Tibial artery (tissue), 4 donors: ENCODE measurements around the gene ARMC12.

Experiments used
- DNase-seq, 2 donors: peaks; one replicate each; pipeline ENCODE4 v3.0.0-alpha.2; 2019
- H3K27ac ChIP-seq, 2 donors: fragments of 200-600 bp; sonication (generic) in 1 of 2; 1 replicate in 1 of 2; 2 replicates in 1 of 2; pipeline ENCODE4 v1.5.1; 2018 to 2019; ENCODE audit warnings: mild to moderate bottlenecking in 1 of 2
- H3K27me3 ChIP-seq, 2 donors: fragments of 200-600 bp; sonication (generic) in 1 of 2; one replicate each; pipeline versions ENCODE4 v1.5.1 to v1.6.0; 2016 to 2019
- H3K36me3 ChIP-seq, 3 donors: fragments of 200-600 bp; sonication (generic) in 2 of 3; one replicate each; pipeline ENCODE4 v1.5.1; 2016 to 2019; ENCODE audit warnings: mild to moderate bottlenecking in 2 of 3
- H3K4me1 ChIP-seq, 4 donors: fragments of 200-600 bp; sonication (generic) in 2 of 4; 1 replicate in 3 of 4; 2 replicates in 1 of 4; pipeline ENCODE4 v1.5.1; 2016 to 2019
- H3K4me3 ChIP-seq, 2 donors: fragments of 200-600 bp; sonication (generic) in 1 of 2; 1 replicate in 1 of 2; 2 replicates in 1 of 2; pipeline ENCODE4 v1.5.1; 2018 to 2019; ENCODE audit warnings: mild to moderate bottlenecking in 2 of 2
- H3K9me3 ChIP-seq, 3 donors: fragments of 200-600 bp; sonication (generic) in 1 of 3; one replicate each; pipeline ENCODE4 v1.5.1; 2016 to 2019
- intact Hi-C: fragments of 100-400 bp; cut with DNase I; formaldehyde crosslinking; loops from one replicate; pipeline ENCODE4 v1.15.0; 2023; ENCODE audit warnings: low total_unique reads
- TF ChIP-seq, protein P1 (sequence below), 2 experiments: fragments of 200-600 bp in 1 of 2; fragments of 450-650 bp in 1 of 2; IDR thresholded peaks; one replicate each; pipeline ENCODE4 v1.5.1; 2017 to 2019; ENCODE audit warnings: antibody characterized with exemption in 2 of 2, mild to moderate bottlenecking in 1 of 2, moderate library complexity in 1 of 2

ARMC12 gene

DNA sequence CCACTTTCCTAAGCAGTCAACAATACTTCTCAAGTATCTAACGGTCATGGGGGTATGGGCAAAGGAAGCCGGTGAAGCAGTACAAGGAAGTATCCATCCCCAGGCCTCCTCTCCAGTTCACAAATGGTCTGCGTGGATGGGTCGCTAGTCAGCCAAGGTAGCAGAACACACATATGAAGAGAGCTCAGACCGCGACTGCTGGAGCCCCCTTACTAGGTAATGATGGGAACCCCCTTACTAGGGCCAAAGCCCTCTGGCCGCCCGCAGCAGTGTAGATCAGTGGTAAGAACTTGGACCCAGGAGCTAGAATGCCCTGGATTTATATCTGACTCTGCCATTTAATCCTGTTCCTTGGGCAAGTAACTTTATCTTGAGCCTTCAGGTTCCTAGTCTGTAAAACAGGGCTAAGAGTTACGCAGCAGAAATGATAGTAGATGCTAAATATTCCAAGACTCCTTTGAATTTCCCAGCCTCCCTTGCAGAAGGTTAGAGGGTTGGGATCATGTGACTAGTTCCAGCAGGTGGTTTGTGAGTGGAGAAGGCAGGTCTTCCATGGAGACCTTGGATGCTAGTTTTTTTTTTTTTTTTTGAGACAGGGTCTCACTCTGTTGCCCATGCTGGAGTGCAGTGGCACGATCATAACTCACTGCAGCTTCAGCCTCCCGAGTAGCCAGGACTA, 37.4 kb downstream of the ARMC12 start:
- TF ChIP-seq, protein P1, sequence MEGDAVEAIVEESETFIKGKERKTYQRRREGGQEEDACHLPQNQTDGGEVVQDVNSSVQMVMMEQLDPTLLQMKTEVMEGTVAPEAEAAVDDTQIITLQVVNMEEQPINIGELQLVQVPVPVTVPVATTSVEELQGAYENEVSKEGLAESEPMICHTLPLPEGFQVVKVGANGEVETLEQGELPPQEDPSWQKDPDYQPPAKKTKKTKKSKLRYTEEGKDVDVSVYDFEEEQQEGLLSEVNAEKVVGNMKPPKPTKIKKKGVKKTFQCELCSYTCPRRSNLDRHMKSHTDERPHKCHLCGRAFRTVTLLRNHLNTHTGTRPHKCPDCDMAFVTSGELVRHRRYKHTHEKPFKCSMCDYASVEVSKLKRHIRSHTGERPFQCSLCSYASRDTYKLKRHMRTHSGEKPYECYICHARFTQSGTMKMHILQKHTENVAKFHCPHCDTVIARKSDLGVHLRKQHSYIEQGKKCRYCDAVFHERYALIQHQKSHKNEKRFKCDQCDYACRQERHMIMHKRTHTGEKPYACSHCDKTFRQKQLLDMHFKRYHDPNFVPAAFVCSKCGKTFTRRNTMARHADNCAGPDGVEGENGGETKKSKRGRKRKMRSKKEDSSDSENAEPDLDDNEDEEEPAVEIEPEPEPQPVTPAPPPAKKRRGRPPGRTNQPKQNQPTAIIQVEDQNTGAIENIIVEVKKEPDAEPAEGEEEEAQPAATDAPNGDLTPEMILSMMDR (IDR thresholded peaks at IDR 0.05), result no peak
- Histone ChIP-seq H3K9me3 (no peaks in the 10 kb centered on the region), H3K36me3 (no peaks in the 10 kb centered on the region), H3K27ac (no peak overlapping the region), H3K27me3 (peaks cover 0 to 58% of the 10 kb centered on the region in 2 donors), H3K4me3 (no peak overlapping the region), H3K4me1 (peaks cover 0 to 10% (median 7%) of the 10 kb centered on the region in 4 donors)
- intact Hi-C loops, result no loop called here
- DNase-seq, result no peak

DNA sequence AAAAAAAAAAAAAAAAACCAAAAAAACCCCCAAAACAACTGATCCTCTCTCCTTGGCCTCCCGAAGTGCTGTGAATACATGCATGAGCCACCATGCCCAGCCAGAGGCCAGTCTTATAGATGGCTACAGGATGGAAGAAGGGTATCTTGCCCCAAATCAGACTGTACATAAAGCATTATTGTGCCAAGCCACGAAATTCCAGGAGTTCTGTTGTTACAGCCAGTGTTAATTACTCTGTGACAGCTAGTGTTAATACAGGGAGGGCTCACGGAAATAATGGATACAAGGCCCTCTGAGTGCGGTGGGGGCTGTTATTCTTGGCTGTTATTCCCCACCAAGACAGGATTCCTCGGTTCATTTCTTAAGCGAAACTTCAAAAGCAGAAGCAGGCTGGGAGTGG, 38.2 kb downstream of the ARMC12 start:
- H3K9me3 ChIP-seq, result no peaks in the 10 kb centered on the region
- intact Hi-C loops, result no loop called here
- DNase-seq, result no peak
- no peak overlapping the region for H3K27ac ChIP-seq
- H3K4me1 ChIP-seq, result peaks cover 0 to 10% (median 7%) of the 10 kb centered on the region in 4 donors
- H3K4me3 ChIP-seq, result no peak overlapping the region
- H3K27me3 ChIP-seq, result peaks cover 0 to 59% of the 10 kb centered on the region in 2 donors
- no peaks in the 10 kb centered on the region for H3K36me3 ChIP-seq
- TF ChIP-seq, protein P1 (IDR thresholded peaks at IDR 0.05), result no peak

DNA sequence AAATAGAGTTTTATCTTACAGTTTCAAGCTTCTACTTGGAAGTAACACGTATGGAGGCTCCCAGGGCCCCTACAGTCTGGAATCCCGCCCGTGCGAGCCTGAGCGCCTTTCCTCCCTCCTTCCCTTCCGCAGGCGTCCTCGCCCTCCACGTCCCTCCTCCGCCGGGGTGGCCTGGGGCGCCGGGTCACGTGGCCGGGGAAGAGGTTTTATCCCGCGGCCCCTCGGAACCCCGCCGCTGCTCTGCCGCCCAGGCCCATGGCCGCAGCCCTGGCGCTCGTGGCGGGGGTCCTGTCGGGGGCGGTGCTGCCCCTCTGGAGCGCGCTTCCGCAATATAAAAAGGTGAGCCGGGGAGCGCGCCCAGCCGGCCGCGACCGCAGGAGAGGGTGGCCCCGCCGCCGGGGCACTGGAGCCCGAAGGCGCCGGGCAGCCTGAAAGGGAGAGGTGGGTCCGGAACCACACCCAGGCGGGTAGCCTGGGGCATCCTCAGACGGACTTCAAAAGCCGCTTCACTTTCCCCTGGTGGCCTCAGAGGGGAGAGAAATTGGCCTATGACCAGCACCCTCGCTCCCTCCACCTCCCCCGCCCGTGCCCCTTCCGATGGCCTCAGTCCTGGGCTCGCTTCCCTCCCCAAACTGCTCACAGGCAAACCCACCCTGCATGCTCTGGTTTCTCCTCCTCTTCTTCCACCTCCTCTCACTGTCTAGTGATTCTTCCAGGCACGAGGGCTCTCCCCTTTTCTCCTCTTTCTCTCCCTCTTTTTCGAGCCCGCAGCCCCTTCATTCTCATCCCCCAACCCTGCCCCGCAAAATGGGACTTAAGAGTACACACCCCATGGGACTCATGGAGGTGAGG, 39.8 kb downstream of the ARMC12 start, which contains the start of gene CLPSL2:
Gene CLPSL2 (plus strand): TSS at position 235 of the 852 bp plus-strand sequence. CDS start 21 bp downstream, at position 256.
- intact Hi-C loops, result no loop called here
- Histone ChIP-seq H3K36me3 (no peaks in the 10 kb centered on the region), H3K4me1 (peaks cover 0 to 10% (median 7%) of the 10 kb centered on the region in 4 donors), H3K4me3 (peak within 1 kb of the TSS; percentile 13 to 33), H3K27me3 (peaks cover 0 to 51% of the 10 kb centered on the region in 2 donors), H3K27ac (no peak within 1 kb of the TSS), H3K9me3 (no peaks in the 10 kb centered on the region)
- TF ChIP-seq, protein P1 (IDR thresholded peaks at IDR 0.05), result no peak
- DNase-seq, result no peak

DNA sequence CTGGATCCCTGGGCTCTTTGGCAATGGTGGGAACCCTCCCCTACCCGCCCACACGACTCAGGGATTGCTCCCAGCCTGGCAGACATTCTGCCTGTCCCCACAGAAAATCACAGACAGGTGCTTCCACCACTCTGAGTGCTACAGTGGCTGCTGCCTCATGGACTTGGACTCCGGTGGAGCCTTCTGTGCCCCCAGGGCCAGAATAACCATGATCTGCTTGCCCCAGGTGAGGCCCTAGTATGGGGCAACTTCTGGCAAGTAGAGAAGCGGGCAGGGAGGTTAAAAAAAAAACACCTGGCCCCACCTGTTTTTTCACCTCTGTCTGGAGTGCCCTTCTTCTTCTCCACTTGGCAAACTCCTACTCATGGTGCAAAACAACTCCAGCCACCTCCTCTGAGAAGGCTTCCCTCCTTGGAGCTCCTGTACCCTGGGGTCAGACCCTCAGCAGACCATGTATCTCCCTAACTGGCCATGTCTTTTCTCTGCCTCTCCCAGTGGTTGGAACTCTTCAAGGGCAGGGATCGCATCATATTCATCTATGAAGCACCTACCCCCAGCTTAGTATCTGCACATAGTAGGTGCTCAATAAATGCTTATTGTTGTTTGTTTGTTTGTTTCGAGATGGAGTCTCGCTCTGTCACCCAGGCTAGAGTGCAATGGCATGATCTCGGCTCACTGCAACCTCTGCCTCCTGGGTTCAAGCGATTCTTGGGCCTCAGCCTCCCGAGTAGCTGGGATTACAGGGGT, 40.7 kb downstream of the ARMC12 start:
- peaks cover 0 to 52% of the 10 kb centered on the region in 2 donors for H3K27me3 ChIP-seq
- TF ChIP-seq, protein P1 (IDR thresholded peaks at IDR 0.05), result no peak
- intact Hi-C loops, result no loop called here

DNA sequence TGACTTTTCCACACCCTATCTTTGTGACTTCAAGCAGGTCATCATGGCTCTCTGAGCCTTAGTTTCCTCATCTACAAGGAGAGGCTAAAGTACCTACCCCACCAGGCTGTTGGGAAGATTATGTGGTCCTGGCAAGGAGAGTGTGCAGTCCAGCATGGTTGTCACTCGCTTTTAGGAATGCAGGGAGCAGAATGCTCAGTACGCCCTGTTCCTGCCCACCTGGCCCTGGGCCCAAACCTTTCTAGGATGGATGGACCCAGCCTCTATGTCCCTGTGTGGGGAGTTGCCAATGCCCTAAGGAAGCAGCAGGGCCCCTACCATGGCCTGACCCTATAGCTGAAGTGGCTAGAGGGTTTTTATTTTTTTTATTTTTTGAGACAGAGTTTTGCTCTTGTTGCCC, 41.6 kb downstream of the ARMC12 start:
- Histone ChIP-seq H3K4me3 (no peak overlapping the region), H3K27ac (no peak overlapping the region), H3K27me3 (peaks cover 0 to 58% of the 10 kb centered on the region in 2 donors), H3K4me1 (peaks cover 0 to 10% (median 7%) of the 10 kb centered on the region in 4 donors), H3K9me3 (no peaks in the 10 kb centered on the region), H3K36me3 (no peaks in the 10 kb centered on the region)
- intact Hi-C loops, result no loop called here
- no peak for DNase-seq
- TF ChIP-seq, protein P1 (IDR thresholded peaks at IDR 0.05), result no peak

More for the DNA sequence above, 40.7 kb downstream of the ARMC12 start:
- H3K36me3 ChIP-seq, result no peaks in the 10 kb centered on the region
- no peak overlapping the region for H3K4me3 ChIP-seq
- H3K27ac ChIP-seq, result no peak overlapping the region
- peaks cover 0 to 10% (median 7%) of the 10 kb centered on the region in 4 donors for H3K4me1 ChIP-seq
- no peaks in the 10 kb centered on the region for H3K9me3 ChIP-seq
- DNase-seq, result no peak
